OCI-LY3 (cell line): ENCODE data around the gene CMIP.

Experiments used
- H2AFZ ChIP-seq: fragments of 200-600, 300-600 bp; shearing (Covaris generic); 2 replicates; pipeline ENCODE4 v1.6.0; 2014; ENCODE audit warnings: antibody characterized with exemption, low read depth, low read length
- H3K27ac ChIP-seq: fragments of 200-600, 300-600 bp; sonication (generic); 2 replicates; pipeline ENCODE4 v1.5.1; 2014; ENCODE audit warnings: mild to moderate bottlenecking, low read length, moderate library complexity, mixed read lengths
- H3K27me3 ChIP-seq: fragments of 200-600, 300-600 bp; sonication (generic); 2 replicates; pipeline ENCODE4 v1.6.1; 2014; ENCODE audit warnings: low read depth, low read length, mixed read lengths
- H3K36me3 ChIP-seq: fragments of 200-600, 300-600 bp; sonication (generic); replicated peaks from 2 replicates; pipeline ENCODE3; 2014; ENCODE audit warnings: low read depth, low read length, mixed read lengths
- H3K4me1 ChIP-seq: fragments of 300-600, 200-600 bp; sonication (generic); 2 replicates; pipeline ENCODE4 v1.6.1; 2014; ENCODE audit warnings: low read length, mixed read lengths
- H3K4me2 ChIP-seq: fragments of 200-600, 300-600 bp; sonication (generic); 2 replicates; pipeline ENCODE4 v1.6.1; 2014; ENCODE audit warnings: low read length, mixed read lengths
- H3K4me3 ChIP-seq: fragments of 300-600, 200-600 bp; sonication (generic); 2 replicates; pipeline ENCODE4 v1.5.1; 2014; ENCODE audit warnings: antibody characterized with exemption, mild to moderate bottlenecking, low read length, moderate library complexity
- H3K79me2 ChIP-seq: fragments of 300-600, 200-600 bp; shearing (Covaris generic); 2 replicates; pipeline ENCODE4 v1.6.1; 2014; ENCODE audit warnings: mild to moderate bottlenecking, low read length, mixed read lengths
- H3K9ac ChIP-seq: fragments of 300-600, 200-600 bp; shearing (Covaris generic); 2 replicates; pipeline ENCODE4 v1.6.0; 2014; ENCODE audit warnings: mild to moderate bottlenecking, low read length, moderate library complexity
- H3K9me3 ChIP-seq: fragments of 200-600, 300-600 bp; shearing (Covaris generic); 2 replicates; pipeline ENCODE4 v1.6.1; 2014; ENCODE audit warnings: low read length, mixed read lengths; ENCODE audit not compliant: insufficient read depth
- H4K20me1 ChIP-seq: fragments of 200-600, 300-600 bp; sonication (generic); 2 replicates; pipeline ENCODE4 v1.6.1; 2016; ENCODE audit warnings: low read length, mixed read lengths; ENCODE audit not compliant: insufficient read depth
- EZH2phosphoT487 ChIP-seq: fragments of 200-600 bp; shearing (Covaris generic); IDR thresholded peaks from 2 replicates; pipeline ENCODE4 v1.6.1; 2018; ENCODE audit warnings: antibody characterized with exemption, mixed run types, low read depth
- TF ChIP-seq, protein P1 (sequence below): fragments of 200-600, 300-600 bp; sonication (generic); IDR thresholded peaks from 2 replicates; pipeline ENCODE4 v1.5.1; 2014; ENCODE audit warnings: antibody characterized with exemption, low read length, low read depth

Gene CMIP

DNA sequence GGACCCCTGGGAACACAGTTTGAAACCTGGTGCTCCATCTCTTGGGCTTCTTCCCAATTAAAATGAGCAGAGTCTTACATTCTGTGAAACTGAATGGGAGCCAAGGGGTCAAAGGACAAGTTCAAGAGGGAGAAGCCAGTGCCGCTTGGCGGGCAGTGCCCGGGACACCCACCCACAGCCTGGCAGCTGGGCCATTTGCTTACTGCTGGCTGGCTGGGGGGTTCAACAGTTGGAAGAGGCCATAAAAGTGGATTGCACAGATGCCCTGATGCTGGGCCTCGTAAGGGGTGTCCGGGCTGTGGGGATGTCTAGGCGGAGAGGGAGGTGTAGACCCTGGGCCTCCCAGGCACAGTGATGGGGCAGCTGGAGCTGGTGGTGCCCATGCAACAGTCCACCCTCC lies 52.1 kb downstream of the CMIP start:
- H3K79me2 ChIP-seq: peaks cover 79% of the 10 kb centered on the region
- no peak overlapping the region for H3K27ac ChIP-seq
- H3K9me3 ChIP-seq: no peaks in the 10 kb centered on the region
- H3K4me2 ChIP-seq: no peak overlapping the region
- H3K9ac ChIP-seq: no peak overlapping the region
- H3K36me3 ChIP-seq: peaks cover 4% of the 10 kb centered on the region
- no peaks in the 10 kb centered on the region for H3K27me3 ChIP-seq
- no peak overlapping the region for H2AFZ ChIP-seq
- H3K4me3 ChIP-seq: no peak overlapping the region
- no peak for TF ChIP-seq EZH2phosphoT487
- TF ChIP-seq, protein P1, sequence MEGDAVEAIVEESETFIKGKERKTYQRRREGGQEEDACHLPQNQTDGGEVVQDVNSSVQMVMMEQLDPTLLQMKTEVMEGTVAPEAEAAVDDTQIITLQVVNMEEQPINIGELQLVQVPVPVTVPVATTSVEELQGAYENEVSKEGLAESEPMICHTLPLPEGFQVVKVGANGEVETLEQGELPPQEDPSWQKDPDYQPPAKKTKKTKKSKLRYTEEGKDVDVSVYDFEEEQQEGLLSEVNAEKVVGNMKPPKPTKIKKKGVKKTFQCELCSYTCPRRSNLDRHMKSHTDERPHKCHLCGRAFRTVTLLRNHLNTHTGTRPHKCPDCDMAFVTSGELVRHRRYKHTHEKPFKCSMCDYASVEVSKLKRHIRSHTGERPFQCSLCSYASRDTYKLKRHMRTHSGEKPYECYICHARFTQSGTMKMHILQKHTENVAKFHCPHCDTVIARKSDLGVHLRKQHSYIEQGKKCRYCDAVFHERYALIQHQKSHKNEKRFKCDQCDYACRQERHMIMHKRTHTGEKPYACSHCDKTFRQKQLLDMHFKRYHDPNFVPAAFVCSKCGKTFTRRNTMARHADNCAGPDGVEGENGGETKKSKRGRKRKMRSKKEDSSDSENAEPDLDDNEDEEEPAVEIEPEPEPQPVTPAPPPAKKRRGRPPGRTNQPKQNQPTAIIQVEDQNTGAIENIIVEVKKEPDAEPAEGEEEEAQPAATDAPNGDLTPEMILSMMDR: no peak
- peaks cover 13% of the 10 kb centered on the region for H3K4me1 ChIP-seq
- H4K20me1 ChIP-seq: peaks cover 84% of the 10 kb centered on the region

DNA sequence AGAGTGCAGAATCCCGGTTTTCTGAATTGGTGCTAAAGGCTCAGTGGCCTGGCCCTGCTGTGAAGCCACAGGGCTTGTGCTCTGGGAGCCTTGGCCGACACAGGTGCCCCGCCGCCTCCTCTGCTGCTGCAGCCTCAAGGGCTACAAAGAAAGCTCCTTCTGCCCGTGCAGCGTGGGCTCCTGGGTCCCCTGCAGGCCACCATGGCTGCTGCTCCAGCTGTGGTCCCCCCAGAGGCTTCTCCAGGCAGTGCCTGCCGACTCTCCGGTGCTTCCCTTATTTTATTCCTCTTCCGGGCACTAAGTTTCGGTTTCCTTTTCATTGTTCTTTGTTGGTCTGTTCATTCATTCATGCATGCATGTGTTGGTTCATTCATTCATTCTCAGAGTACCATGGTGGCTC lies 53.1 kb downstream of the CMIP start:
- TF ChIP-seq EZH2phosphoT487: no peak
- TF ChIP-seq, protein P1: no peak
- H4K20me1 ChIP-seq: peaks cover 84% of the 10 kb centered on the region
- H2AFZ ChIP-seq: no peak overlapping the region
- H3K4me2 ChIP-seq: no peak overlapping the region
- H3K79me2 ChIP-seq: peaks cover 79% of the 10 kb centered on the region
- H3K4me3 ChIP-seq: no peak overlapping the region
- peaks cover 13% of the 10 kb centered on the region for H3K4me1 ChIP-seq
- H3K9me3 ChIP-seq: no peaks in the 10 kb centered on the region
- no peaks in the 10 kb centered on the region for H3K27me3 ChIP-seq
- H3K36me3 ChIP-seq: peaks cover 4% of the 10 kb centered on the region
- no peak overlapping the region for H3K9ac ChIP-seq
- no peak overlapping the region for H3K27ac ChIP-seq

DNA sequence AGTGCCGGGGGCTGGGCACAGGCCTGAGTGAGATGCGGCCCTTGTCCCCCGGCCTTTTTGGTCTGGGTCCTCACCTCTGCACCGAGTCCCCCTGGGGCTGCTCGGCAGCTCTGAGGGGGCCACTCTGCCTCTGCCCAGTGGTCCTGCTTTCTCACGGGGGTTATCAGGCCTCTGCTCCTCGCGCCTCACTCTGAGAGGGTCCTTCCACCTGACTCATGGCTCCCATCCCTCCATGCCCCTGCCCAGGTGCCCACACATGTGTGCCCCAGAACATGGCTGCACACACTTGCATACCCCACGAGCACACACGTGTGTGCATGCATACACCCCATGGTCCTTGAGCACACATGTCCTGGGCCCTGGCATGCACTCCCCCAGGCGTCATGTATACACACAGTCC lies 53.7 kb downstream of the CMIP start:
- TF ChIP-seq EZH2phosphoT487: no peak
- TF ChIP-seq, protein P1: no peak
- no peaks in the 10 kb centered on the region for H3K27me3 ChIP-seq
- H2AFZ ChIP-seq: no peak overlapping the region
- H3K4me2 ChIP-seq: no peak overlapping the region
- no peak overlapping the region for H3K9ac ChIP-seq
- no peaks in the 10 kb centered on the region for H3K9me3 ChIP-seq
- no peak overlapping the region for H3K27ac ChIP-seq
- peaks cover 83% of the 10 kb centered on the region for H4K20me1 ChIP-seq
- H3K79me2 ChIP-seq: peaks cover 79% of the 10 kb centered on the region
- H3K4me1 ChIP-seq: peaks cover 13% of the 10 kb centered on the region
- H3K4me3 ChIP-seq: no peak overlapping the region
- peaks cover 4% of the 10 kb centered on the region for H3K36me3 ChIP-seq

DNA sequence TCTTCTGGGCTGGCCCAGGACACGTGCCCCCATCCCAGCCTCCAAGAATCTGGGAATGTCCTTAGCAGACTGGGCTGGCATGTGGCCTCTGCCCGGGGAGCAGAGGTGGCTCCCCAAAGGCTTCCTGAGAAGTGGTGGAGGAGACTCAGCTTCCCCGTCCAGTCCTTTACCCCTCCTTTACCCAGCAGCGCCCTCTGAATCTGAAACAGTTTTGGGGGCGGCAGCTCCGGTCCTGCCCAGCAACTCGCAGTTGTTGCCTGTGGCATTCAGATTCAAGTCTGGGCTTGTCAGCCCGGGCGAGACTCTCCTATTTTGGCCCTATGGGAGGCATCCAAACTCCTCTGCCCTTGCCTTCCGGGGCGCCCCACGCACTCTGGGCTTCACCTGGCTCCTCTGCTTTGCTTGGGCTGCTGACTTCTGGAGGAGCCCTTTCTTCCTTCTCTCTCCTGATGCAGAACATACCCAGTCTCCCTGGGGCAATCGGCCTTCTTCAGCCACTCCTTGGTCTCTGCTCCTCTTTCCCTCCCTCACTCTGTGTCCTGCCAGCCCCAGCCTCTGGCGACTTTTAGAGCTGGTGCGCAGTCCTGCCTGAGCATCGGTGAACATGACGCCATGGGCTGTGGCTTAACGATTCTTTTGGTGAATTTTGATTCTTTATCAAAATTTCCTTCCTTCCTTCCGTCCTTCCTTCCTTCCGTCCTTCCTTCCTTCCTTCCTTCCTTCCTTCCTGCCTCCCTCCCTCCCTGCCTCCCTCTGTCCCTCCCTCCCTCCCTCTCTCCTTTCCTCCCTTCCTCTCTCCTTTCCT lies 55.2 kb downstream of the CMIP start:
- TF ChIP-seq, protein P1: no peak
- no peak for TF ChIP-seq EZH2phosphoT487
- Histone ChIP-seq H3K79me2 (peaks cover 84% of the 10 kb centered on the region), H4K20me1 (peaks cover 74% of the 10 kb centered on the region), H3K4me1 (peaks cover 21% of the 10 kb centered on the region), H3K9ac (no peak overlapping the region), H3K36me3 (peaks cover 4% of the 10 kb centered on the region), H2AFZ (no peak overlapping the region), H3K4me3 (no peak overlapping the region), H3K4me2 (no peak overlapping the region), H3K27ac (no peak overlapping the region), H3K27me3 (no peaks in the 10 kb centered on the region), H3K9me3 (no peaks in the 10 kb centered on the region)
